GM18517 (cell line): ENCODE data around the gene DLGAP1.
"Not testable (repeated sequence)": the region's sequence is repeated elsewhere in the genome, so short reads cannot be mapped to it uniquely, and the experiment has no call there.

Experiments
- ATAC-seq: cut with Tn5 transposase; IDR thresholded peaks from one replicate; pipeline ENCODE4 v1.9.1; 2021; ENCODE audit warnings: mild to moderate bottlenecking, moderate library complexity; ENCODE audit not compliant: unreplicated experiment

Gene DLGAP1

GRCh38 chr18:3580523-3581025, 874.5 kb downstream of the DLGAP1 start:
- ATAC-seq, result not testable (repeated sequence)

GRCh38 chr18:3579701-3580100, 875.4 kb downstream of the DLGAP1 start:
- no peak for ATAC-seq

GRCh38 chr18:3578621-3579020, 876.5 kb downstream of the DLGAP1 start:
- ATAC-seq, result no peak

GRCh38 chr18:3577281-3577855, 877.7 kb downstream of the DLGAP1 start:
- no peak for ATAC-seq

GRCh38 chr18:3572761-3573160, 882.3 kb downstream of the DLGAP1 start:
- no peak for ATAC-seq

- no peak for ATAC-seq
Observed at GRCh38 chr18:3566851-3567250, 888.3 kb downstream of the DLGAP1 start.

- no peak for ATAC-seq
Observed at GRCh38 chr18:3560755-3561154, 894.4 kb downstream of the DLGAP1 start.

GRCh38 chr18:3554811-3555427, 900.2 kb downstream of the DLGAP1 start:
- ATAC-seq, result no peak

GRCh38 chr18:3554091-3554601, 901.0 kb downstream of the DLGAP1 start:
- ATAC-seq, result no peak

- ATAC-seq, result no peak
Observed at GRCh38 chr18:3552305-3552704, 902.8 kb downstream of the DLGAP1 start.

GRCh38 chr18:3547891-3548615, 907.1 kb downstream of the DLGAP1 start:
- ATAC-seq, result no peak

- ATAC-seq, result no peak
Observed at GRCh38 chr18:3546106-3546505, 909.0 kb downstream of the DLGAP1 start.

GRCh38 chr18:3544537-3544936, 910.6 kb downstream of the DLGAP1 start:
- no peak for ATAC-seq

- peak; percentile 85 for ATAC-seq
Observed at GRCh38 chr18:3541549-3542386, 913.3 kb downstream of the DLGAP1 start.

- ATAC-seq, result no peak
Observed at GRCh38 chr18:3540805-3541548, 914.1 kb downstream of the DLGAP1 start.

- ATAC-seq, result no peak
Observed at GRCh38 chr18:3538954-3539617, 916.0 kb downstream of the DLGAP1 start.

GRCh38 chr18:3538456-3538855, 916.7 kb downstream of the DLGAP1 start:
- ATAC-seq, result no peak

GRCh38 chr18:3530807-3531206, 924.3 kb downstream of the DLGAP1 start:
- ATAC-seq, result no peak

- ATAC-seq, result no peak
Observed at GRCh38 chr18:3529601-3530000, 925.5 kb downstream of the DLGAP1 start.

GRCh38 chr18:3529077-3529476, 926.0 kb downstream of the DLGAP1 start:
- ATAC-seq, result no peak
